Activated naive CD4-positive, alpha-beta T cell treated with anti-CD3 and anti-CD28 coated beads, Interleukin-2, amount 10 ng/mL, durations not matched to agents 7 days and 5 days (primary cell): Measurements from ENCODE around the gene RTKN2.
A peak's percentile ranks its signal among the peaks of the same experiment; 100 is the strongest.
"Not testable (repeated sequence)": the region's sequence is repeated elsewhere in the genome, so short reads cannot be mapped to it uniquely, and the experiment has no call there.

Experiments used
- CTCF ChIA-PET: fragments of 350-600 bp; sonication (Branson Sonifier 250); formaldehyde crosslinking; loops from one replicate; lab custom pipeline; 2021; ENCODE audit warnings: antibody characterized with exemption; lab: Charles Lee
- DNase-seq: peaks from one replicate; pipeline ENCODE4 v3.0.0-alpha.2; 2020
- H3K27ac Mint-ChIP-seq: one replicate; pipeline ENCODE4 v1.8.0; 2021; ENCODE audit warnings: mild to moderate bottlenecking, moderate library complexity, mixed read lengths
- H3K27me3 Mint-ChIP-seq: one replicate; pipeline ENCODE4 v1.8.0; 2021; ENCODE audit warnings: mild to moderate bottlenecking, mixed read lengths
- H3K36me3 Mint-ChIP-seq: one replicate; pipeline ENCODE4 v1.8.0; 2021; ENCODE audit warnings: mixed read lengths
- H3K4me1 Mint-ChIP-seq: one replicate; pipeline ENCODE4 v1.8.0; 2021; ENCODE audit warnings: mixed read lengths
- H3K4me3 Mint-ChIP-seq: one replicate; pipeline ENCODE4 v1.8.0; 2021; ENCODE audit warnings: mild to moderate bottlenecking, moderate library complexity, mixed read lengths
- H3K9me3 Mint-ChIP-seq: one replicate; pipeline ENCODE4 v1.8.0; 2021; ENCODE audit warnings: mixed read lengths

Gene RTKN2

GRCh38 chr10:62248465-62248864 lies 20.2 kb downstream of the RTKN2 start:
- Mint-ChIP-seq H3K27me3 (no peaks in the 10 kb centered on the region), H3K36me3 (peaks cover 9% of the 10 kb centered on the region), H3K4me3 (no peak overlapping the region), H3K9me3 (no peaks in the 10 kb centered on the region), H3K27ac (no peak overlapping the region), H3K4me1 (peaks cover 24% of the 10 kb centered on the region)
- no peak for DNase-seq
- CTCF ChIA-PET, result interaction anchor here (0.6 to 3.3 kb wide), 9 partner anchors 14 to 378 kb away, joined by 3 to 14 read pairs (median 5); no protein-coding TSS in a partner anchor

GRCh38 chr10:62244785-62245467 lies 23.7 kb downstream of the RTKN2 start:
- Mint-ChIP-seq H3K36me3 (peaks cover 11% of the 10 kb centered on the region), H3K27ac (peak overlapping the region; percentile 85), H3K4me1 (peaks cover 37% of the 10 kb centered on the region), H3K27me3 (no peaks in the 10 kb centered on the region), H3K9me3 (no peaks in the 10 kb centered on the region), H3K4me3 (peak overlapping the region; percentile 43)
- CTCF ChIA-PET, result interaction anchor here (0.6 to 3.5 kb wide), 35 partner anchors 15 to 510 kb away, joined by 3 to 135 read pairs (median 5); partner anchors contain the start of gene ARID5B
- peak; percentile 70 for DNase-seq

- peaks cover 11% of the 10 kb centered on the region for H3K36me3 Mint-ChIP-seq
- CTCF ChIA-PET, result interaction anchor here (0.8 to 3.5 kb wide), 18 partner anchors 21 to 493 kb away, joined by 3 to 135 read pairs (median 5); no protein-coding TSS in a partner anchor
- H3K9me3 Mint-ChIP-seq, result no peaks in the 10 kb centered on the region
- H3K27ac Mint-ChIP-seq, result peak overlapping the region; percentile 79
- peaks cover 40% of the 10 kb centered on the region for H3K4me1 Mint-ChIP-seq
- no peak overlapping the region for H3K4me3 Mint-ChIP-seq
- no peaks in the 10 kb centered on the region for H3K27me3 Mint-ChIP-seq
- no peak for DNase-seq
Observed at GRCh38 chr10:62244088-62244487, 24.6 kb downstream of the RTKN2 start.

- H3K27ac Mint-ChIP-seq, result peak overlapping the region; percentile 79
- CTCF ChIA-PET, result interaction anchor here (0.8 to 3.5 kb wide), 12 partner anchors 10 to 493 kb away, joined by 3 to 135 read pairs (median 3); partner anchors contain the start of gene RTKN2
- no peaks in the 10 kb centered on the region for H3K9me3 Mint-ChIP-seq
- peak overlapping the region; percentile 17 for H3K4me3 Mint-ChIP-seq
- no peak for DNase-seq
- H3K27me3 Mint-ChIP-seq, result no peaks in the 10 kb centered on the region
- H3K4me1 Mint-ChIP-seq, result peaks cover 44% of the 10 kb centered on the region
- H3K36me3 Mint-ChIP-seq, result peaks cover 14% of the 10 kb centered on the region
Observed at GRCh38 chr10:62243647-62243997, 25.0 kb downstream of the RTKN2 start.

GRCh38 chr10:62242965-62243646 lies 25.5 kb downstream of the RTKN2 start:
- not testable (repeated sequence) for H3K9me3 Mint-ChIP-seq, H3K27me3 Mint-ChIP-seq, DNase-seq
- Mint-ChIP-seq H3K36me3 (peaks cover 19% of the 10 kb centered on the region), H3K27ac (peak overlapping the region; percentile 79), H3K4me3 (peak overlapping the region; percentile 17), H3K4me1 (peaks cover 46% of the 10 kb centered on the region)
- CTCF ChIA-PET, result interaction anchor here (0.8 to 3.5 kb wide), 11 partner anchors 10 to 492 kb away, joined by 3 to 135 read pairs (median 3); partner anchors contain the start of gene RTKN2

- not testable (repeated sequence) for H3K9me3 Mint-ChIP-seq, DNase-seq, H3K4me3 Mint-ChIP-seq, H3K27me3 Mint-ChIP-seq, H3K27ac Mint-ChIP-seq
- peaks cover 46% of the 10 kb centered on the region for H3K4me1 Mint-ChIP-seq
- peaks cover 22% of the 10 kb centered on the region for H3K36me3 Mint-ChIP-seq
- CTCF ChIA-PET, result interaction anchor here (0.8 to 2.4 kb wide), 3 partner anchors 58 to 205 kb away, joined by 3 to 11 read pairs (median 3); no protein-coding TSS in a partner anchor
Observed at GRCh38 chr10:62241521-62241920, 27.1 kb downstream of the RTKN2 start.

- DNase-seq, result no peak
- Mint-ChIP-seq H3K27ac (peak overlapping the region; percentile 76), H3K27me3 (no peaks in the 10 kb centered on the region), H3K4me3 (no peak overlapping the region), H3K36me3 (peaks cover 23% of the 10 kb centered on the region), H3K9me3 (no peaks in the 10 kb centered on the region), H3K4me1 (peaks cover 41% of the 10 kb centered on the region)
- CTCF ChIA-PET, result interaction anchor here (0.7 to 2.4 kb wide), 4 partner anchors 53 to 334 kb away, joined by 3 to 11 read pairs (median 4); no protein-coding TSS in a partner anchor
Observed at GRCh38 chr10:62239994-62240393, 28.6 kb downstream of the RTKN2 start.

- Mint-ChIP-seq H3K36me3 (peaks cover 31% of the 10 kb centered on the region), H3K27ac (peak overlapping the region; percentile 42), H3K4me1 (peaks cover 43% of the 10 kb centered on the region), H3K4me3 (no peak overlapping the region), H3K9me3 (peaks cover 2% of the 10 kb centered on the region), H3K27me3 (no peaks in the 10 kb centered on the region)
- CTCF ChIA-PET, result interaction anchor here (0.9 to 1.0 kb wide), 2 partner anchors 26 to 333 kb away, joined by 3 to 4 read pairs; no protein-coding TSS in a partner anchor
- no peak for DNase-seq
Observed at GRCh38 chr10:62238880-62239279, 29.8 kb downstream of the RTKN2 start.

- Mint-ChIP-seq H3K4me3 (no peak overlapping the region), H3K27me3 (no peaks in the 10 kb centered on the region), H3K36me3 (peaks cover 28% of the 10 kb centered on the region), H3K27ac (no peak overlapping the region), H3K9me3 (peaks cover 2% of the 10 kb centered on the region), H3K4me1 (peaks cover 39% of the 10 kb centered on the region)
- no peak for DNase-seq
- CTCF ChIA-PET, result interaction anchor here (1.0 kb wide), 1 partner anchor 27 kb away, joined by 3 read pairs; no protein-coding TSS in a partner anchor
Observed at GRCh38 chr10:62237966-62238365, 30.7 kb downstream of the RTKN2 start.

- CTCF ChIA-PET, result interaction anchor here (0.6 kb wide), 1 partner anchor 151 kb away, joined by 3 read pairs; no protein-coding TSS in a partner anchor
- no peak for DNase-seq
- no peaks in the 10 kb centered on the region for H3K27me3 Mint-ChIP-seq
- H3K4me1 Mint-ChIP-seq, result peaks cover 40% of the 10 kb centered on the region
- H3K36me3 Mint-ChIP-seq, result peaks cover 28% of the 10 kb centered on the region
- H3K4me3 Mint-ChIP-seq, result no peak overlapping the region
- no peak overlapping the region for H3K27ac Mint-ChIP-seq
- H3K9me3 Mint-ChIP-seq, result peaks cover 2% of the 10 kb centered on the region
Observed at GRCh38 chr10:62237506-62237905, 31.1 kb downstream of the RTKN2 start.

- DNase-seq, result no peak
- CTCF ChIA-PET, result no interaction called here
- Mint-ChIP-seq H3K4me1 (peaks cover 39% of the 10 kb centered on the region), H3K27me3 (no peaks in the 10 kb centered on the region), H3K36me3 (peaks cover 28% of the 10 kb centered on the region), H3K27ac (peak overlapping the region; percentile 78), H3K9me3 (peaks cover 2% of the 10 kb centered on the region), H3K4me3 (peak overlapping the region; percentile 16)
Observed at GRCh38 chr10:62234077-62234605, 34.5 kb downstream of the RTKN2 start.

GRCh38 chr10:62233356-62234076 lies 35.1 kb downstream of the RTKN2 start:
- peaks cover 2% of the 10 kb centered on the region for H3K9me3 Mint-ChIP-seq
- peaks cover 33% of the 10 kb centered on the region for H3K4me1 Mint-ChIP-seq
- CTCF ChIA-PET, result no interaction called here
- peak overlapping the region; percentile 78 for H3K27ac Mint-ChIP-seq
- H3K27me3 Mint-ChIP-seq, result no peaks in the 10 kb centered on the region
- peak overlapping the region; percentile 16 for H3K4me3 Mint-ChIP-seq
- no peak for DNase-seq
- peaks cover 24% of the 10 kb centered on the region for H3K36me3 Mint-ChIP-seq

GRCh38 chr10:62231805-62232204 lies 36.8 kb downstream of the RTKN2 start:
- Mint-ChIP-seq H3K9me3 (peaks cover 2% of the 10 kb centered on the region), H3K27ac (no peak overlapping the region), H3K4me1 (peaks cover 32% of the 10 kb centered on the region), H3K27me3 (no peaks in the 10 kb centered on the region), H3K4me3 (no peak overlapping the region), H3K36me3 (peaks cover 19% of the 10 kb centered on the region)
- CTCF ChIA-PET, result no interaction called here
- DNase-seq, result no peak
